Measurements from ENCODE around the gene CAMK1D.
A peak's percentile ranks its signal among the peaks of the same experiment; 100 is the strongest.

Gene CAMK1D

DNA sequence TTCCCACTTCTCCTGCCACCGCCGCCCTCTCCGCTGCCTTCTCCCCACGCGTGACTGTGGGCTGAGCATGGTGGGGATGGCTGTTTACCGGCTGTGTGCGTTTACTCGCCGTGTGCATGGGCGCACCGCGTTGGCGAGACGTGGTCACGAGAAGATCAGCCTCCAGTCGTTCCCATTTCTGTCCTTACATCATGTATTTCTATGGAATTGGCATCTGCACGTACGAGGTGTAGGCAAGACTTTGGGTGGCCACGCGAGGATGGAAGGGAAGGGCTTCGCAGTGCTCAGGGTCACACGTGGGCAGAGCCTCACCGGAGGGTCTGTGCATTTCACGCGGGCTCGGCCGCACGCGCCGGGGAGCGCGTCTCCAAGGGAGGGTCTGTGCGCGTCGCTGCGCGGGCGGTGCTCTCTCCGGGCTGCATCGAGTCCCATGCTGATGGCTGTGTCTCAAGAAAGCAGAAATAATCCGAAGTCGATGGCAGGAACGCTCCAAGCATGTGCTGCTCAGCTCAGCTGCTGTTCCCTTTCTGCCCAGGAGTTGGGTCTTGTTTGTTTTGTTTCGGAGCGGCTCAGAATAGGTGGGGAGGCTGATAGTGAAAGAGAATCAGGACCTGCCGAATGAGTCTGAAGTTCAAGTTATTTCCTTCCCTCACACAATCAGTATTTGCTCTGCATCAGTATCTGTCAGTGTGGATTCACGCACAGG is 973 bp downstream of the CAMK1D start:
- Histone ChIP-seq H3K9me2 (replicated peaks; ENCODE audit: control insufficient read depth, low read length) (no peaks in the 10 kb centered on the region), H3K27me3 (ENCODE audit: control insufficient read depth, low read length) (no peaks in the 10 kb centered on the region), H3K4me3 (ENCODE audit: low read length) (peak overlapping the region; percentile 98), H3K36me3 (ENCODE audit: control insufficient read depth, low read length) (peaks cover 39% of the 10 kb centered on the region), H3K27ac (ENCODE audit: low read depth, low read length) (peak overlapping the region; percentile 88), H3K4me2 (ENCODE audit: low read length) (peak overlapping the region; percentile 98), H3K79me2 (ENCODE audit: control insufficient read depth, low read length) (peaks cover 60% of the 10 kb centered on the region), H3K4me1 (ENCODE audit: control insufficient read depth, low read length) (peaks cover 78% of the 10 kb centered on the region), H3K9me3 (ENCODE audit: control insufficient read depth, insufficient read depth, low read length) (no peaks in the 10 kb centered on the region), H4K20me1 (ENCODE audit: control insufficient read depth, insufficient read depth, low read depth, low read length) (peaks cover 18% of the 10 kb centered on the region), H3F3A (ENCODE audit: control insufficient read depth, insufficient read depth) (peaks cover 24% of the 10 kb centered on the region)
- TF ChIP-seq, protein P1, sequence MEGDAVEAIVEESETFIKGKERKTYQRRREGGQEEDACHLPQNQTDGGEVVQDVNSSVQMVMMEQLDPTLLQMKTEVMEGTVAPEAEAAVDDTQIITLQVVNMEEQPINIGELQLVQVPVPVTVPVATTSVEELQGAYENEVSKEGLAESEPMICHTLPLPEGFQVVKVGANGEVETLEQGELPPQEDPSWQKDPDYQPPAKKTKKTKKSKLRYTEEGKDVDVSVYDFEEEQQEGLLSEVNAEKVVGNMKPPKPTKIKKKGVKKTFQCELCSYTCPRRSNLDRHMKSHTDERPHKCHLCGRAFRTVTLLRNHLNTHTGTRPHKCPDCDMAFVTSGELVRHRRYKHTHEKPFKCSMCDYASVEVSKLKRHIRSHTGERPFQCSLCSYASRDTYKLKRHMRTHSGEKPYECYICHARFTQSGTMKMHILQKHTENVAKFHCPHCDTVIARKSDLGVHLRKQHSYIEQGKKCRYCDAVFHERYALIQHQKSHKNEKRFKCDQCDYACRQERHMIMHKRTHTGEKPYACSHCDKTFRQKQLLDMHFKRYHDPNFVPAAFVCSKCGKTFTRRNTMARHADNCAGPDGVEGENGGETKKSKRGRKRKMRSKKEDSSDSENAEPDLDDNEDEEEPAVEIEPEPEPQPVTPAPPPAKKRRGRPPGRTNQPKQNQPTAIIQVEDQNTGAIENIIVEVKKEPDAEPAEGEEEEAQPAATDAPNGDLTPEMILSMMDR (IDR thresholded peaks at IDR 0.05; ENCODE audit: low read depth, low read length, poor library complexity, severe bottlenecking): no peak
- TF ChIP-seq EZH2phosphoT487 (IDR thresholded peaks at IDR 0.05; ENCODE audit: borderline replicate concordance, low read length): no peak

- Histone ChIP-seq H3K9me2 (replicated peaks; ENCODE audit: control insufficient read depth, low read length) (no peaks in the 10 kb centered on the region), H3K36me3 (ENCODE audit: control insufficient read depth, low read length) (peaks cover 41% of the 10 kb centered on the region), H3K79me2 (ENCODE audit: control insufficient read depth, low read length) (peaks cover 66% of the 10 kb centered on the region), H3K9me3 (ENCODE audit: control insufficient read depth, insufficient read depth, low read length) (no peaks in the 10 kb centered on the region), H3K27ac (ENCODE audit: low read depth, low read length) (peak overlapping the region; percentile 88), H3K4me1 (ENCODE audit: control insufficient read depth, low read length) (peaks cover 78% of the 10 kb centered on the region), H4K20me1 (ENCODE audit: control insufficient read depth, insufficient read depth, low read depth, low read length) (peaks cover 19% of the 10 kb centered on the region), H3F3A (ENCODE audit: control insufficient read depth, insufficient read depth) (peaks cover 24% of the 10 kb centered on the region), H3K27me3 (ENCODE audit: control insufficient read depth, low read length) (no peaks in the 10 kb centered on the region), H3K4me2 (ENCODE audit: low read length) (peak overlapping the region; percentile 98), H3K4me3 (ENCODE audit: low read length) (peak overlapping the region; percentile 98)
- TF ChIP-seq, protein P1 (IDR thresholded peaks at IDR 0.05; ENCODE audit: low read depth, low read length, poor library complexity, severe bottlenecking): no peak
- no peak for TF ChIP-seq EZH2phosphoT487 (IDR thresholded peaks at IDR 0.05; ENCODE audit: borderline replicate concordance, low read length)
Observed at GRCh38 chr10:12350925-12351324, 1.6 kb downstream of the CAMK1D start.

DNA sequence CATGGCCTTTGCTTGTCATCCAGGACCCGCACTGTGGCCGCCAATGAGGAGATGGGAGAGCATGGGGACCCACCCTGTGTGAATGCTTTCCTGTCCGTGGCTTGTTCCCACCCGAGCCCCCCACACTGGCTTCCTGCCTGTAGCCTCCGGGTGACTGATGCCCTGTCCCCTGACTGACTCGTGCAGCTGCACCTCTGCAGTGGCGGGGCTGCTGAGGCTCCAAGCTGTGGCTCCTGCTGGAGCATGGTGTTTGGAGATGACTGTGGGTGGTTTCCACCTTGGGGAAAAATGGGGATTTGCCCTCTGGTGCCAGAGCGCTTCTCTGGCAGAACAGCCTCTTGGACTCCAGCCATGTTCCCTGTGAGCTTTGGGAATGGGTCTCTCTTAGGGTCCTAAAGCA is 2.1 kb downstream of the CAMK1D start:
- Histone ChIP-seq H3K9me2 (replicated peaks; ENCODE audit: control insufficient read depth, low read length) (no peaks in the 10 kb centered on the region), H3F3A (ENCODE audit: control insufficient read depth, insufficient read depth) (peaks cover 21% of the 10 kb centered on the region), H3K9me3 (ENCODE audit: control insufficient read depth, insufficient read depth, low read length) (no peaks in the 10 kb centered on the region), H3K27ac (ENCODE audit: low read depth, low read length) (no peak overlapping the region), H3K4me2 (ENCODE audit: low read length) (peak overlapping the region; percentile 98), H3K4me3 (ENCODE audit: low read length) (peak overlapping the region; percentile 98), H4K20me1 (ENCODE audit: control insufficient read depth, insufficient read depth, low read depth, low read length) (peaks cover 19% of the 10 kb centered on the region), H3K36me3 (ENCODE audit: control insufficient read depth, low read length) (peaks cover 41% of the 10 kb centered on the region), H3K27me3 (ENCODE audit: control insufficient read depth, low read length) (no peaks in the 10 kb centered on the region), H3K79me2 (ENCODE audit: control insufficient read depth, low read length) (peaks cover 71% of the 10 kb centered on the region), H3K4me1 (ENCODE audit: control insufficient read depth, low read length) (peaks cover 78% of the 10 kb centered on the region)
- no peak for TF ChIP-seq EZH2phosphoT487 (IDR thresholded peaks at IDR 0.05; ENCODE audit: borderline replicate concordance, low read length)
- TF ChIP-seq, protein P1 (IDR thresholded peaks at IDR 0.05; ENCODE audit: low read depth, low read length, poor library complexity, severe bottlenecking): no peak

All from DOHH2 (cell line).